GM12878 (cell line): ENCODE measurements around the gene CYB561A3. TPM values are rescaled to one million over a fixed set of nuclear protein-coding genes. Genes with fewer than 3 reads are reported as not detected.

Experiments used
- CEBPB ChIP-seq, 2 experiments: fragments of 150-350 bp in 1 of 2; IDR thresholded peaks; 2 replicates each; pipeline ENCODE4 v1.6.1; 2012 to 2014; ENCODE audit warnings: low read depth in 2 of 2, low read length in 2 of 2, borderline replicate concordance in 1 of 2, inconsistent platforms in 1 of 2
- CHD1 ChIP-seq: IDR thresholded peaks from 2 replicates; pipeline ENCODE4 v1.6.1; 2012; ENCODE audit warnings: low read depth, low read length, improper control_type of control experiment
- CHD4 ChIP-seq: fragments of 200-600 bp; sonication (generic); IDR thresholded peaks from 2 replicates; pipeline ENCODE4 v1.6.1; 2016; ENCODE audit warnings: mild to moderate bottlenecking
- E2F8 ChIP-seq: fragments of 450-650 bp; IDR thresholded peaks from 2 replicates; pipeline ENCODE4 v1.6.1; 2018; ENCODE audit warnings: mild to moderate bottlenecking, low read depth, moderate library complexity; ENCODE audit not compliant: partially characterized antibody
- E4F1 ChIP-seq: fragments of 450-650 bp; IDR thresholded peaks from 2 replicates; pipeline ENCODE4 v1.6.1; 2018; ENCODE audit warnings: borderline replicate concordance, mild to moderate bottlenecking; ENCODE audit not compliant: partially characterized antibody
- EP300 ChIP-seq, 2 experiments: fragments of 150-350 bp in 1 of 2; IDR thresholded peaks; 2 replicates each; pipeline ENCODE4 v1.6.1; 2011 to 2012; ENCODE audit warnings: low read depth in 2 of 2, low read length in 2 of 2, borderline replicate concordance in 1 of 2, improper control_type of control experiment in 1 of 2, inconsistent platforms in 1 of 2; ENCODE audit not compliant: control insufficient read depth in 1 of 2
- ETV6 ChIP-seq, 2 experiments: fragments of 450-650 bp in 1 of 2; IDR thresholded peaks in 1 of 2; conservative IDR thresholded peaks in 1 of 2; 2 replicates each; pipeline ENCODE4 v1.6.1; 2014; ENCODE audit warnings: antibody characterized with exemption in 1 of 2, borderline replicate concordance in 1 of 2, low read depth in 1 of 2, mild to moderate bottlenecking in 1 of 2, moderate library complexity in 1 of 2
- IKZF1 ChIP-seq: fragments of 450-650 bp; conservative IDR thresholded peaks from 2 replicates; pipeline ENCODE4 v1.6.1; 2017; ENCODE audit warnings: antibody characterized with exemption, mild to moderate bottlenecking
- MTA2 ChIP-seq: fragments of 450-650 bp; IDR thresholded peaks from 2 replicates; pipeline ENCODE4 v1.6.1; 2016; ENCODE audit warnings: low read depth, mild to moderate bottlenecking, moderate library complexity
- NFYB ChIP-seq: IDR thresholded peaks from 2 replicates; pipeline ENCODE4 v1.6.1; 2011; ENCODE audit warnings: low read depth, mild to moderate bottlenecking, low read length, improper control_type of control experiment, moderate library complexity; ENCODE audit not compliant: insufficient read depth
- POLR2A ChIP-seq: IDR thresholded peaks from 2 replicates; pipeline ENCODE4 v1.6.1; 2011; ENCODE audit warnings: low read depth, mild to moderate bottlenecking, low read length
- RAD21 ChIP-seq: IDR thresholded peaks from 2 replicates; pipeline ENCODE4 v1.6.1; 2011; ENCODE audit warnings: mild to moderate bottlenecking, low read depth, low read length, moderate library complexity; ENCODE audit not compliant: insufficient read depth
- RB1 ChIP-seq: fragments of 450-650 bp; formaldehyde crosslinking; IDR thresholded peaks from 2 replicates; pipeline ENCODE4 v1.6.1; 2017; ENCODE audit warnings: mild to moderate bottlenecking, borderline replicate concordance
- RELA ChIP-seq: fragments of 450-650 bp; IDR thresholded peaks from 2 replicates; pipeline ENCODE4 v1.8.0; 2014; ENCODE audit warnings: borderline replicate concordance; ENCODE audit not compliant: partially characterized antibody
- RFX5 ChIP-seq: IDR thresholded peaks from 2 replicates; pipeline ENCODE4 v1.6.1; 2011; ENCODE audit warnings: low read depth, low read length, improper control_type of control experiment
- SKIL ChIP-seq: fragments of 450-650 bp; IDR thresholded peaks from 2 replicates; pipeline ENCODE4 v1.6.1; 2017; ENCODE audit warnings: mild to moderate bottlenecking, low read depth, inconsistent platforms; ENCODE audit not compliant: poor library complexity, severe bottlenecking
- SMARCA5 ChIP-seq: fragments of 450-650 bp; IDR thresholded peaks from 2 replicates; pipeline ENCODE4 v1.6.1; 2017; ENCODE audit warnings: mild to moderate bottlenecking
- SRF ChIP-seq, 2 experiments: IDR thresholded peaks; 2 replicates each; pipeline ENCODE4 v1.6.1; 2011; ENCODE audit warnings: low read depth in 2 of 2, low read length in 2 of 2, mild to moderate bottlenecking in 1 of 2, moderate library complexity in 1 of 2
- TBL1XR1 ChIP-seq: IDR thresholded peaks from 2 replicates; pipeline ENCODE4 v1.6.1; 2012; ENCODE audit warnings: low read depth, low read length, improper control_type of control experiment
- TCF12 ChIP-seq: IDR thresholded peaks from 2 replicates; pipeline ENCODE4 v1.6.1; 2011; ENCODE audit warnings: low read depth, mild to moderate bottlenecking, low read length
- TCF7 ChIP-seq: IDR thresholded peaks from 2 replicates; pipeline ENCODE4 v1.6.1; 2014; ENCODE audit warnings: antibody characterized with exemption, borderline replicate concordance
- YY1 ChIP-seq: IDR thresholded peaks from 2 replicates; pipeline ENCODE4 v1.6.1; 2011; ENCODE audit warnings: low read depth, mild to moderate bottlenecking, low read length
- ZNF24 ChIP-seq: fragments of 450-650 bp; IDR thresholded peaks from 2 replicates; pipeline ENCODE4 v1.6.1; 2017; ENCODE audit warnings: antibody characterized with exemption, mild to moderate bottlenecking
- polyA plus RNA-seq, 11 experiments: library from polyadenylated mRNA; depleted of rRNA in 4 of 11; unstranded in 6 of 11; stranded (reverse) in 5 of 11; fragments of >200 nt; fragmentation: Nextera tagmentation in 4 of 11; fragmentation: Illumina TruSeq in 1 of 11; extraction: Ambion mirVana in 4 of 11; extraction: Trizol in 1 of 11; gene quantifications; 1 replicate in 1 of 11; 2 replicates in 10 of 11; pipeline versions ENCODE4 v1.2.1 to v1.2.3, GENCODE V29; 2011 to 2016; ENCODE audit warnings: inconsistent platforms in 2 of 11, missing spikeins in 2 of 11, low read depth in 1 of 11
- total RNA-seq, 4 experiments: library from RNA; depleted of rRNA in 3 of 4; stranded (reverse); fragments of >200 nt in 3 of 4; fragmentation: Illumina TruSeq in 1 of 4; extraction: Trizol in 1 of 4; gene quantifications; 2 replicates each; pipeline versions ENCODE4 v1.2.1 to v1.2.3, GENCODE V29; 2013 to 2021

The CYB561A3 gene
- total and polyA plus RNA-seq, 10 of the 15 experiments (the other 5 are each of a cell fraction or from before 2014, with no cell fraction given), result 40.1 to 169 (median 74.4) TPM

GRCh38 chr11:61336171-61336935, 25.3 kb downstream of the CYB561A3 start (continued):
- TF ChIP-seq E2F8, result no peak
- TF ChIP-seq SKIL, result no peak
- TF ChIP-seq RB1, result no peak; the same call in 1 of the 2 replicates
- TF ChIP-seq RFX5, result no peak
- no peak for TF ChIP-seq RELA
- no peak for TF ChIP-seq IKZF1
- TF ChIP-seq RAD21, result peak; percentile 95
- TF ChIP-seq E4F1, result no peak
- no peak for TF ChIP-seq MTA2
- no peak for TF ChIP-seq CEBPB (IDR thresholded peaks at IDR 0.05; ENCODE audit: borderline replicate concordance in 1 of 2, low read depth in 2 of 2, low read length in 2 of 2)
- TF ChIP-seq SMARCA5, result peak; percentile 67; the same call in 1 of the 2 replicates
- no peak for TF ChIP-seq EP300 (IDR thresholded peaks at IDR 0.05; ENCODE audit: borderline replicate concordance in 1 of 2, control insufficient read depth in 1 of 2, low read depth in 2 of 2, low read length in 2 of 2)
- 0 out of 2 replicates have a peak, but pooled peaks have one; percentile 21 for TF ChIP-seq ZNF24
- peak in 1 of 2 experiments; percentile 21; a peak in 1 of 4 replicates for TF ChIP-seq SRF (IDR thresholded peaks at IDR 0.05; ENCODE audit: low read depth in 2 of 2, low read length in 2 of 2)
- TF ChIP-seq POLR2A, result peak; percentile 48; the same call in 1 of the 2 replicates
- peak; percentile 86 for TF ChIP-seq YY1
- TF ChIP-seq ETV6 (conservative IDR thresholded peaks at IDR 0.05 in 1 of 2, IDR thresholded peaks at IDR 0.05 in 1 of 2; ENCODE audit: borderline replicate concordance in 1 of 2, low read depth in 1 of 2), result no peak
- TF ChIP-seq TCF12, result 0 out of 2 replicates have a peak, but pooled peaks have one; percentile 9
- no peak for TF ChIP-seq CHD4
- TF ChIP-seq CHD1, result no peak
- no peak for TF ChIP-seq NFYB
- 0 out of 2 replicates have a peak, but pooled peaks have one; percentile 35 for TF ChIP-seq TBL1XR1
- no peak for TF ChIP-seq TCF7
